Posterior vena cava (tissue), 2 donors: ENCODE results near the gene EWSR1. TPM values are rescaled to one million over a fixed set of nuclear protein-coding genes. Genes with fewer than 3 reads are reported as not detected.
"Not testable (repeated sequence)": the region's sequence is repeated elsewhere in the genome, so short reads cannot be mapped to it uniquely, and the experiment has no call there.

Experiments used
- DNase-seq: peaks from one replicate; pipeline ENCODE4 v3.0.0-alpha.2; 2020; ENCODE audit warnings: low spot score
- intact Hi-C, 2 donors: fragments of 100-400 bp; cut with DNase I; formaldehyde crosslinking; loops; one replicate each; pipeline versions ENCODE4 v1.14.1 to v1.14.2; 2022 to 2023
- microRNA-seq, 2 donors: library from miRNA; unstranded; fragments of <30 nt; microRNA quantifications; one replicate each; pipeline ENCODE4 v1.2.0, GENCODE V29; 2020 to 2021; ENCODE audit warnings: borderline microRNAs expressed in 2 of 2
- total RNA-seq, 2 donors: library from RNA; stranded (reverse); fragmentation: NEBNext Ultra II Directional; extraction: Animal tissue kit (Norgen Biotek cat#: 25700); gene quantifications; one replicate each; pipeline ENCODE4 v1.2.1, GENCODE V29; 2021
- donor health status: DM: yes; HTN: yes; CAD: no.
- donor health status: DM: yes; HTN: yes; CAD: no.

EWSR1 gene
- total RNA-seq, 2 donors from 2014 or later = 155 to 168 TPM

DNA sequence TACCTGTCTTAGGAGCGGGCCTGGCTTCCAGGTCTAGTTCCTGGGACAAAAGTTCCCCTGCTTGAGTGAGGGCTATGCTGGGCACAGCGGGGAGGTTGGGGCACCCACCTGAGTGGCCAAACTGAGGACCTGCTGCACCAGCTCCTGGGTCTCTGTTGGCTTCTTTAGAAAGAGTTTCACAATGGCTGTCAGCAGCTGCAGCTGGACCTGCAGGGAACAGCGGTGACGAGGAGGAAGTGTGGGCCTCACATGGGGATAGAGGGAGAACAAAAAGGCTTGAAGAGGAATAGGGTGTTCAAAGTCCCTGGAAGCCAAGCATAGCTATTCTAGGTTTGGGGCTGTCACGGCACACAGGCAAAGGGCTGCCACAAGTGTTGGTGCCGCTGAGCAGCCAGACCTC is 74.1 kb downstream of the EWSR1 start:
- DNase-seq = no peak
- intact Hi-C loops = no loop called here

DNA sequence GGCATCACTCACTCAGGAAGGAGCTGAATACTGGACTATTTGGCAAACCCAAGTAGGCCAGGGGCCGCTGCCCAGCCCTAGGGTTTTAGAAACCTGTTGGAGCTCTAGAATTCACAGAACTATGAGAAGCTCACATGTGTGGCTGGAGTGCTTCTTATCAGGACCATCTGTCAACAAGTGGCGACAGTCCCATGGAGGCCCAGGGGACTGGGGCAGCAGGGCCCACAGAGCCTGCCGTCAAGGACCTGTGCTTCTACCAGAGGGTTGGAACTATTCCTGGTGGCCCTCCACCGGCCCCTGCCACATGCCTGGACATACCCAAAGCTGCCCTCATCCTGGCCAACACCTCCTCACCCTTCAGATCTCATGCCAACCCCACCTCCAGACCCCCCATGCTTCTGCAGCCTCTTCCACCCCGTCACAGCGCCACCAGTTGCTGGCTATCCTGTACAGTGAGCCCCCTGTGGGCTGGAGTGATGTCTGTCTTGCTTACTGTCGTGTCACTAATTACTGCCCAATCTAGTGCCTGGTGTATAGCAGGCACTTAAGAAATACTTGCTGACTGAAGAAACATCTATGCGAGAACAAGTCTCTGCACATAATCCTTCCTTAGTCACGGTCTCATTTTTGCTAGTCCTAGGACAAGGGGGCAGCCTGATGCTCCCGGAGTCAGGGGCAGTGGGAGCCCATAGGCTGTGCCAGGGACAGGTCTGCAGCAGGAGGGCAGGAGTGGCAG is 74.7 kb downstream of the EWSR1 start:
- intact Hi-C loops = no loop called here
- no peak for DNase-seq

DNA sequence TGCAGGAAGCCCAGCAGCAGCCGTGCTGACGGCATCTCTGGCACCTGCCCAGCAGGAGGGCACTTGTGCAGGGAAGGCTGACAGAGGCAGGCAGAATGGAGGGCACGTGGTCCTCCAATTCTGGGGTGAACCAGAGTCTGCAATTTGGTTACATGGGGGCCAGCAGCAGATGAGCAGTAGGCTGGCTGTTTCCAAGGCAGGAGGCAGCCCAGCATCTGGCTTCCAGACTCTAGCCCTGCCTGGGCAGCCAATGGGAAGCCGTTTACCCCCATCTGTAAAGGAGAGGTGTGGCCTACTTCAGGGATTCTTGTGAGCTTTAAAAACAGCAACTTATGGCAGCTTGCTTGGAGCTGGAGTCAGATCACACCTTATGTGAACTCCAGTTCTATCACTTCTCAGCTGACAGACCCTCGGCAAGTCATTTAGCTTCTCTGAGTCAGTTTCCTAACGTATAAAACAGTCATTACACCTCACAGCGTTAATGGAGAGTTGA is 75.3 kb downstream of the EWSR1 start:
- intact Hi-C loops = no loop called here
- no peak for DNase-seq

DNA sequence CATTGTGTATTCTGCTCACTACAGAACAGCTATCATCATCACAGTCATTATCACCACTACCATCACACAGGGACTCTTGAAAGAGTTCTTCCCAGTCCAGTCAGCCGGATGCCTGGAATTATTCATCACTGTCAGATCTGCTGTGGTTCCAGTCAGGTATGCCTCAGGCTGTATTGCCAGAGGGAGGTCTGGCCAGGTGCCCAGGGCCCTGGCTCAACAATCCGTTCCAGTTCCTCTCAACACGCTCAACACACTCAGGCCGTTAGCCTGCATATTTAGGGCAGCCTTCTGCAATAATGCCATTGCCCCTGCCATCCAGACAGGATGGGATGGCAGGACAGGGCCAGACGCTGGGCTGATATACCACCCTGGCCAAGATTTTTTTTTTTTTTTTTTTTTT is 76.1 kb downstream of the EWSR1 start:
- intact Hi-C loops = no loop called here
- no peak for DNase-seq

DNA sequence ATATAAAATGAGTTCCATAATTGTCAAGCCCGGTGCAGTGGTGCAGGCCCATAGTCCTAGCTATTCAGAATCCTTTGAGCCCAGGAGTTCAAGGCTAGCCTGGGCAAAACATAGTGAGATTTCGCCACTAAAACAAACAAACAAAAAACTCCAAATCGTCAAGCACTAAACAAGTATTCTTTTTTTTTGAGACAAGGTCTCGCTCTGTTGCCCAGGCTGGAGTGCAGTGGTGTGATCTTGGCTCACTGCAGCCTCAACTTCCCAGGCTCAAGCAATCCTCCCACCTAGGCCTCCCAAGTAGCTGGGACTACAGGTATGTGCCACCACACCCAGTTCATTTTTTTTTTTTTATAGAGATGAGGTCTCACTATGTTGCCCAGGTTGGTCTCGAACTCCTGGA is 76.8 kb downstream of the EWSR1 start:
- intact Hi-C loops, DNase-seq: not testable (repeated sequence)

DNA sequence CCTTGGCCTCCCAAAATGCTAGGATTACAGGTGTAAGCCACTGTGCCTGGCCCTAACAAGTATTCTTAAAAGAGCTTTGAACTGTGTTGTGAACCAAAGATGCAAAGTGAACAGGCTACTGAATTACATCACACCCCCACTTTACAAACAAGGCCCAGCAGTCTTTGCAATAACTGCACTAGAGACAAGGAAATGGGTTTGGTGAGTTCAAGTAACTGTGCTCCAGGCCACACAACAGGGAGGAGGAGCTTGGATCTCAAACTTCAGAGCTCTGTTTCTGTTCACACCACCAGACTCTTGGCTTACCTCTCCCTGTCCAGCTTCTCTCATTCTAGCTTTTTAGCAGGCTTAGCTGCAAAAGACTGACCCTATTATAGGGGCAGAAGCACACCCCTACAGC is 77.9 kb downstream of the EWSR1 start:
- no peak for DNase-seq
- intact Hi-C loops = no loop called here

DNA sequence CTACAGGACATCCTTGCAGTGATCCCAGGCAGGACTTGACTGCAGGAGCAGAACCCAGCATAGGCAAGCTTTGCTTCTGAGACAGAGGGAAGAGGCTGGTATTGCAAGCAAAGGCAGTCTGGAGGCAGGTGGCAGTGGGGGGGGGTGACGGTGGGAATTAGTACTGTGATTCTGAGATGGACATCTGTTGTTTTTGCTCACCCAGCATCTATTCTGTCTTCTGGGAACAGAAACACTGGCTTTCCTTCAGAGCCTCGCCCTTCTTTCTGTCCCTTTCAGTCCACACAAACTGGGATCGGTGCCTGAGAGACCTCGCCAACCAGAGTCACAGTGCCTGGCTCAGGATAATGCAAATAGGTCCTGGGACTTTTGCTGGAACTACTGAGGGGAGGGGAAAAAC is 78.6 kb downstream of the EWSR1 start:
- intact Hi-C loops = no loop called here
- no peak for DNase-seq

DNA sequence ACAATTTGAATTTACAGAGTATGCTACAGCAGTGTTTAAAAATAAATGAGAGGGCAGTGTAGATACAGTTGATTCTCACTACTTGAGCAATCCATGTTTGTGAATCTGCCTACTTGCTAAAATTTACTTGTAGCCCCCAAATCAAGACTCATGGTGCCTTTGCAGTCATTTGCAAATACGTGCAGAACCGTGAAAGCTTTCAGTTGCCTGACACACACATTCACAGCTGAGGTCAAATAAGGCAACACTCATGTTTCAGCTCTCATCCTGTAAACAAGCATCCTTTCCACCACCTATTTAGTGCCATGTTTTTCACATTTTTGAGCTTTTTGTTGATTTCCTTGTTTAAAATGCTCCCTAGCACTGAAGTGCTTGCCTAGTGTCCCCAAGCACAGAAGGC is 80.0 kb downstream of the EWSR1 start:
- intact Hi-C loops = no loop called here
- no peak for DNase-seq

DNA sequence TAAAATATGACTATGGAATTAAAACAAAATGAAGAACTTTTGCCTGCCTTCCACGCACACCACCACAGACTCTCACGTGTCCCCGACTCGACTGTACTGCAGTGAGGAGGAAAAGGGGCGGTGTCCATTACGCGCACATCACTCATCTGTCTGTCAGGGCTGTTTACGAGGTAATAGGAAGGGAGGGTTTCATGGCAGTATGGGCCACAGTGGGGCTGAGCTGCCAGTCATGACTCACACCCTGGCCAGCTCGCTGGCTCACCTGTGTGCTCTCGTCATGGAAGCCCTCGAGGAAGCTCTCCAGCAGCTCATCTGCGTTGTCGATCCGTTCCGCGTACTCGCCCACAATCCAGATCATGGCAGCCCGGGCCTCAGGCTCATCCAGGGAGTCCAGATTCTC is 80.9 kb downstream of the EWSR1 start:
- intact Hi-C loops = no loop called here

More for the DNA sequence above, 80.9 kb downstream of the EWSR1 start:
- DNase-seq = no peak

Small RNA genes lying within 50 kb of the gene (microRNA-seq; reads per million reads assigned to microRNA genes)
- 7.0 to 18.1 reads per million in 2 donors for gene MIR3653

Other genes with a start within 250 kb of the EWSR1 start
- not detected for gene C22orf31, start 206.4 kb upstream of the EWSR1 start, total RNA-seq
- gene KREMEN1, start 195.2 kb upstream of the EWSR1 start, total RNA-seq = 10 to 100 TPM; 13.7 to 22.2 TPM
- gene EMID1, start 62.4 kb upstream of the EWSR1 start, total RNA-seq = 1 to 10 TPM; 1.4 to 2.4 TPM
- 10 to 100 TPM; 11.8 to 17.6 TPM for gene RHBDD3, start 287 bp upstream of the EWSR1 start, total RNA-seq
- gene GAS2L1, start 38.4 kb downstream of the EWSR1 start, total RNA-seq = 10 to 100 TPM; 25.0 to 25.4 TPM
- 1 to 10 TPM in 1 of 2 donors, under 1 TPM in 1; 0.71 to 1.9 TPM for gene RASL10A, start 47.4 kb downstream of the EWSR1 start, total RNA-seq
- gene AP1B1, start 120.3 kb downstream of the EWSR1 start, total RNA-seq = 10 to 100 TPM; 53.7 to 63.0 TPM
- gene RFPL1, start 170.3 kb downstream of the EWSR1 start, total RNA-seq = not detected
- gene NEFH, start 211.9 kb downstream of the EWSR1 start, total RNA-seq = under 1 TPM; 0.33 to 0.42 TPM